GOT3 (cell line): ENCODE measurements around the gene STC2.

Experiments
- DNase-seq: peaks from one replicate; lab custom pipeline; 2025; ENCODE audit warnings: mixed read lengths; lab: John Stamatoyannopoulos, UW

The STC2 gene

GRCh38 chr5:173312821-173313220 lies 15.4 kb downstream of the STC2 start:
- DNase-seq: no peak

GRCh38 chr5:173311818-173312585 lies 16.2 kb downstream of the STC2 start:
- DNase-seq: no peak

GRCh38 chr5:173310861-173311785 lies 17.1 kb downstream of the STC2 start:
- peak; percentile 28 for DNase-seq

GRCh38 chr5:173310218-173310769 lies 17.9 kb downstream of the STC2 start:
- DNase-seq: no peak

- DNase-seq: no peak
Measured at GRCh38 chr5:173309731-173310130, 18.5 kb downstream of the STC2 start.

- no peak for DNase-seq
Measured at GRCh38 chr5:173308226-173308625, 20.0 kb downstream of the STC2 start.

GRCh38 chr5:173307695-173308094 lies 20.5 kb downstream of the STC2 start:
- no peak for DNase-seq

- no peak for DNase-seq
Measured at GRCh38 chr5:173306695-173307094, 21.5 kb downstream of the STC2 start.

- DNase-seq: no peak
Measured at GRCh38 chr5:173304591-173304988, 23.6 kb downstream of the STC2 start.

- no peak for DNase-seq
Measured at GRCh38 chr5:173303878-173304590, 24.2 kb downstream of the STC2 start.

GRCh38 chr5:173302546-173303155 lies 25.6 kb downstream of the STC2 start:
- DNase-seq: no peak

- no peak for DNase-seq
Measured at GRCh38 chr5:173301695-173302545, 26.3 kb downstream of the STC2 start.

GRCh38 chr5:173300389-173301047 lies 27.7 kb downstream of the STC2 start:
- DNase-seq: no peak

- DNase-seq: no peak
Measured at GRCh38 chr5:173299820-173300219, 28.4 kb downstream of the STC2 start.

GRCh38 chr5:173298213-173298926 lies 29.8 kb downstream of the STC2 start:
- no peak for DNase-seq

- no peak for DNase-seq
Measured at GRCh38 chr5:173297813-173298212, 30.4 kb downstream of the STC2 start.

GRCh38 chr5:173296737-173297676 lies 31.2 kb downstream of the STC2 start:
- DNase-seq: no peak

- no peak for DNase-seq
Measured at GRCh38 chr5:173295796-173296195, 32.4 kb downstream of the STC2 start.
